Liver (tissue), 9 donors: Measurements from ENCODE around the gene FBF1. TPM values are rescaled to one million over a fixed set of nuclear protein-coding genes. Genes with fewer than 3 reads are reported as not detected.

Source experiments
- DNase-seq: peaks from one replicate; pipeline ENCODE4 v3.0.0-alpha.2; 2017; ENCODE audit warnings: low spot score
- H3K27ac ChIP-seq, 2 donors: one replicate each; pipeline ENCODE4 v1.7.0; 2013; ENCODE audit warnings: inconsistent platforms in 2 of 2, low read length in 2 of 2, control low read depth in 1 of 2, low read depth in 1 of 2, mild to moderate bottlenecking in 1 of 2
- H3K27me3 ChIP-seq, 4 donors: one replicate each; pipeline versions ENCODE4 v1.6.1 to v1.7.0; 2013; ENCODE audit warnings: low read length in 3 of 4, inconsistent platforms in 1 of 4, mild to moderate bottlenecking in 1 of 4, moderate library complexity in 1 of 4; ENCODE audit not compliant: control insufficient read depth in 4 of 4, insufficient read depth in 4 of 4
- H3K36me3 ChIP-seq, 4 donors: one replicate each; pipeline versions ENCODE4 v1.6.1 to v1.7.0; 2013; ENCODE audit warnings: low read length in 3 of 4, mild to moderate bottlenecking in 3 of 4, low read depth in 1 of 4, moderate library complexity in 1 of 4; ENCODE audit not compliant: control insufficient read depth in 4 of 4, insufficient read depth in 3 of 4
- H3K4me1 ChIP-seq, 4 donors: one replicate each; pipeline versions ENCODE4 v1.6.1 to v1.7.0; 2013; ENCODE audit warnings: low read length in 3 of 4, mild to moderate bottlenecking in 3 of 4, moderate library complexity in 1 of 4; ENCODE audit not compliant: control insufficient read depth in 4 of 4, insufficient read depth in 4 of 4
- H3K4me3 ChIP-seq, 3 donors: one replicate each; pipeline versions ENCODE4 v1.6.1 to v1.7.0; 2013; ENCODE audit warnings: low read length in 3 of 3, control low read depth in 1 of 3, low read depth in 1 of 3, mild to moderate bottlenecking in 1 of 3
- H3K9ac ChIP-seq, 2 donors: one replicate each; pipeline ENCODE4 v1.7.0; 2013; ENCODE audit warnings: low read length in 2 of 2, mild to moderate bottlenecking in 2 of 2, moderate library complexity in 2 of 2, control low read depth in 1 of 2, low read depth in 1 of 2
- H3K9me3 ChIP-seq, 4 donors: one replicate each; pipeline versions ENCODE4 v1.6.1 to v1.7.0; 2013; ENCODE audit warnings: low read length in 3 of 4; ENCODE audit not compliant: control insufficient read depth in 4 of 4
- ATF3 ChIP-seq: IDR thresholded peaks from 2 replicates; pipeline ENCODE4 v1.6.1; 2016; ENCODE audit warnings: antibody characterized with exemption
- CTCF ChIP-seq: fragments of 150-350 bp; IDR thresholded peaks from 2 replicates; pipeline ENCODE4 v1.5.1; 2017; ENCODE audit warnings: improper control_type of control experiment, low read depth, low read length; ENCODE audit not compliant: missing input control
- GABPA ChIP-seq, 2 donors: IDR thresholded peaks in 1 of 2; conservative IDR thresholded peaks in 1 of 2; 2 replicates each; pipeline ENCODE4 v1.6.1; 2016; ENCODE audit warnings: antibody characterized with exemption in 2 of 2, mild to moderate bottlenecking in 1 of 2, moderate library complexity in 1 of 2
- MAX ChIP-seq: IDR thresholded peaks from 2 replicates; pipeline ENCODE4 v1.6.1; 2016; ENCODE audit warnings: antibody characterized with exemption
- REST ChIP-seq: IDR thresholded peaks from 2 replicates; pipeline ENCODE4 v1.6.1; 2016; ENCODE audit warnings: antibody characterized with exemption, mild to moderate bottlenecking
- TAF1 ChIP-seq: conservative IDR thresholded peaks from 2 replicates; pipeline ENCODE4 v1.6.1; 2016; ENCODE audit warnings: antibody characterized with exemption, mild to moderate bottlenecking
- YY1 ChIP-seq: IDR thresholded peaks from 2 replicates; pipeline ENCODE4 v1.6.1; 2016; ENCODE audit warnings: antibody characterized with exemption, mild to moderate bottlenecking
- ZBTB33 ChIP-seq: IDR thresholded peaks from 2 replicates; pipeline ENCODE4 v1.6.1; 2016; ENCODE audit warnings: antibody characterized with exemption
- WGBS: extraction: QIAGEN DNeasy Blood & Tissue Kit; methylation state at CpG from one replicate; pipeline ENCODE4 v1.1.7; 2013; 5-methylcytosine and 5-hydroxymethylcytosine counted together
- polyA plus RNA-seq, 2 donors: library from polyadenylated mRNA; stranded (reverse) in 1 of 2; unstranded in 1 of 2; fragments of 200-250 nt in 1 of 2; fragments of >200 nt in 1 of 2; fragmentation: Nextera tagmentation in 1 of 2; extraction: Ambion mirVana in 1 of 2; gene quantifications; one replicate each; pipeline versions ENCODE4 v1.2.1 to v1.2.3, GENCODE V29; 2013 to 2015
- total RNA-seq, 2 donors: library from RNA; depleted of rRNA; stranded (reverse); fragments of >200 nt; gene quantifications; one replicate each; pipeline ENCODE4 v1.2.3, GENCODE V29; 2014
- donor health status: healthy.
- donor health status: healthy.
- donor health status: healthy.
- donor health status: healthy.
- donor health status: healthy.

FBF1 gene
- total and polyA plus RNA-seq, 4 donors = 0.39 to 5.6 (median 1.7) TPM

GRCh38 chr17:75908201-75908600 lies 32.6 kb downstream of the FBF1 start:
- Histone ChIP-seq H3K36me3 (no peaks in the 10 kb centered on the region), H3K27me3 (no peaks in the 10 kb centered on the region), H3K9me3 (no peaks in the 10 kb centered on the region), H3K4me3 (no peak overlapping the region), H3K9ac (no peak overlapping the region), H3K4me1 (peaks cover 5 to 10% (median 8%) of the 10 kb centered on the region in 4 donors), H3K27ac (no peak overlapping the region)
- TF ChIP-seq YY1 (no peak), CTCF (no peak), ATF3 (no peak), ZBTB33 (no peak), TAF1 (no peak)
- no peak for DNase-seq
- 88% methylated on average over 6 of the region's 6 CpGs for WGBS

GRCh38 chr17:75906143-75906884 lies 34.5 kb downstream of the FBF1 start:
- H3K4me1 ChIP-seq = peaks cover 5 to 21% (median 10%) of the 10 kb centered on the region in 4 donors
- no peak for TF ChIP-seq ZBTB33
- TF ChIP-seq MAX = no peak
- TF ChIP-seq REST = no peak
- no peak for TF ChIP-seq GABPA (IDR thresholded peaks at IDR 0.05 in 1 of 2, conservative IDR thresholded peaks at IDR 0.05 in 1 of 2)
- no peak overlapping the region for H3K4me3 ChIP-seq
- H3K27me3 ChIP-seq = no peaks in the 10 kb centered on the region
- 91% methylated on average over 10 of the region's 10 CpGs for WGBS
- H3K9ac ChIP-seq = no peak overlapping the region
- peaks cover under 1 to 7% (median 3%) of the 10 kb centered on the region in 4 donors for H3K36me3 ChIP-seq
- H3K27ac ChIP-seq = no peak overlapping the region
- DNase-seq = no peak
- no peaks in the 10 kb centered on the region for H3K9me3 ChIP-seq
